GM12878 (cell line): ENCODE measurements around the gene FAM187B. TPM values are rescaled to one million over a fixed set of nuclear protein-coding genes. Genes with fewer than 3 reads are reported as not detected.
A peak's percentile ranks its signal among the peaks of the same experiment; 100 is the strongest.
"Not testable (repeated sequence)": the region's sequence is repeated elsewhere in the genome, so short reads cannot be mapped to it uniquely, and the experiment has no call there.

Source experiments
- ATAC-seq: fragments of 200-7000 bp; cut with Tn5 transposase; 3 replicates; pipeline ENCODE4 v1.9.1; 2020; ENCODE audit warnings: mild to moderate bottlenecking, moderate library complexity
- BruUV-seq: library from RNA; stranded (reverse); fragments of 400-500 nt; replicated peaks from 2 replicates; lab custom pipeline; 2021; lab: Mats Ljungman, UMichigan
- CTCF ChIA-PET: fragments of 300-600 bp; sonication (Branson Sonifier 250); formaldehyde crosslinking; extraction: SDS; loops from one replicate; lab custom pipeline; 2021; ENCODE audit warnings: inconsistent platforms; lab: Yijun Ruan, JAX
- POLR2A ChIA-PET: fragments of 350-600 bp; formaldehyde crosslinking; extraction: SDS; loops from one replicate; lab custom pipeline; 2021; ENCODE audit warnings: inconsistent platforms; lab: Charles Lee
- RAD21 ChIA-PET: fragments of 300-600 bp; sonication (Branson Sonifier 250); formaldehyde crosslinking; loops from one replicate; lab custom pipeline; 2023; ENCODE audit warnings: antibody characterized with exemption; ENCODE audit not compliant: unreplicated experiment; lab: Charles Lee
- SMC1A ChIA-PET: fragments of 300-600 bp; sonication (Branson Sonifier 250); formaldehyde crosslinking; loops from one replicate; lab custom pipeline; 2023; ENCODE audit not compliant: unreplicated experiment, uncharacterized antibody; lab: Charles Lee
- DNase-seq: peaks from one replicate; pipeline ENCODE4 v3.0.0-alpha.2; 2011; ENCODE audit warnings: low read depth, low spot score
- FAIRE-seq: peaks from 3 replicates; lab custom pipeline; 2011; peaks lifted over from hg19 to GRCh38; lab: Jason Lieb, UNC
- H2AFZ ChIP-seq: 2 replicates; pipeline ENCODE4 v1.6.0; 2011; ENCODE audit warnings: low read depth, low read length, control low read depth; ENCODE audit not compliant: control insufficient read depth
- H3K27ac ChIP-seq: 2 replicates; pipeline ENCODE4 v1.5.1; 2011; ENCODE audit warnings: control low read depth; ENCODE audit not compliant: control insufficient read depth, insufficient read depth
- H3K27me3 ChIP-seq, 2 experiments: replicated peaks in 1 of 2; 2 replicates each; pipeline versions ENCODE4 v1.6.0 to v1.6.1; 2011; ENCODE audit warnings: low read length in 1 of 2; ENCODE audit not compliant: control insufficient read depth in 2 of 2, insufficient read depth in 2 of 2
- H3K36me3 ChIP-seq, 2 experiments: 2 replicates each; pipeline ENCODE4 v1.5.1; 2011; ENCODE audit warnings: low read length in 1 of 2; ENCODE audit not compliant: control insufficient read depth in 2 of 2, insufficient read depth in 2 of 2
- H3K4me1 ChIP-seq: 2 replicates; pipeline ENCODE4 v1.6.1; 2011; ENCODE audit warnings: mild to moderate bottlenecking, low read length, moderate library complexity, mixed read lengths; ENCODE audit not compliant: control insufficient read depth, insufficient read depth
- H3K4me2 ChIP-seq: 2 replicates; pipeline ENCODE4 v1.6.0; 2011; ENCODE audit warnings: control low read depth; ENCODE audit not compliant: control insufficient read depth, insufficient read depth
- H3K4me3 ChIP-seq: fragments of 200-600 bp; sonication (generic); 2 replicates; pipeline ENCODE4 v1.5.1; 2016
- H3K79me2 ChIP-seq: 2 replicates; pipeline ENCODE4 v1.6.0; 2011; ENCODE audit warnings: low read length; ENCODE audit not compliant: control insufficient read depth, insufficient read depth
- H3K9ac ChIP-seq: 2 replicates; pipeline ENCODE4 v1.8.0; 2011; ENCODE audit warnings: low read length, control low read depth, mixed read lengths; ENCODE audit not compliant: control insufficient read depth, insufficient read depth
- H3K9me3 ChIP-seq: replicated peaks from 3 replicates; pipeline ENCODE4 v1.5.1; 2011; ENCODE audit warnings: mild to moderate bottlenecking, low read length; ENCODE audit not compliant: control insufficient read depth, insufficient read depth
- H4K20me1 ChIP-seq: 2 replicates; pipeline ENCODE4 v1.6.0; 2011; ENCODE audit not compliant: control insufficient read depth, insufficient read depth
- BRCA1 ChIP-seq: IDR thresholded peaks from 2 replicates; pipeline ENCODE4 v1.6.1; 2011; ENCODE audit warnings: low read depth, low read length, improper control_type of control experiment
- CBX3 ChIP-seq: fragments of 200-600 bp; sonication (generic); IDR thresholded peaks from 2 replicates; pipeline ENCODE4 v1.6.1; 2016; ENCODE audit warnings: low read depth, borderline replicate concordance
- FOS ChIP-seq: IDR thresholded peaks from 3 replicates; pipeline ENCODE4 v1.6.1; 2011; ENCODE audit warnings: borderline replicate concordance; ENCODE audit not compliant: insufficient read length; ENCODE audit errors: extremely low read depth
- GABPA ChIP-seq: IDR thresholded peaks from 2 replicates; pipeline ENCODE4 v1.6.1; 2014; ENCODE audit warnings: antibody characterized with exemption, low read depth, mild to moderate bottlenecking, inconsistent platforms
- MTA2 ChIP-seq: fragments of 450-650 bp; IDR thresholded peaks from 2 replicates; pipeline ENCODE4 v1.6.1; 2016; ENCODE audit warnings: low read depth, mild to moderate bottlenecking, moderate library complexity
- MYC ChIP-seq: IDR thresholded peaks from 2 replicates; pipeline ENCODE4 v1.6.1; 2011; ENCODE audit warnings: mild to moderate bottlenecking, low read length, moderate library complexity, inconsistent platforms; ENCODE audit not compliant: insufficient read depth, insufficient replicate concordance, insufficient read length, severe bottlenecking
- NR2C1 ChIP-seq: fragments of 450-650 bp; IDR thresholded peaks from 2 replicates; pipeline ENCODE4 v1.6.1; 2017; ENCODE audit warnings: antibody characterized with exemption, mild to moderate bottlenecking, moderate library complexity
- RELA ChIP-seq: fragments of 450-650 bp; IDR thresholded peaks from 2 replicates; pipeline ENCODE4 v1.8.0; 2014; ENCODE audit warnings: borderline replicate concordance; ENCODE audit not compliant: partially characterized antibody
- SMAD1 ChIP-seq: fragments of 450-650 bp; IDR thresholded peaks from 2 replicates; pipeline ENCODE4 v1.6.1; 2018; ENCODE audit warnings: mild to moderate bottlenecking, low read depth; ENCODE audit not compliant: partially characterized antibody
- SREBF1 ChIP-seq: IDR thresholded peaks from 2 replicates; pipeline ENCODE4 v1.6.1; 2012; ENCODE audit warnings: mild to moderate bottlenecking, low read length
- STAT1 ChIP-seq: fragments of 450-650 bp; conservative IDR thresholded peaks from 2 replicates; pipeline ENCODE4 v1.6.1; 2014; ENCODE audit warnings: antibody characterized with exemption, mild to moderate bottlenecking
- WGBS: methylation state at CpG from one replicate; pipeline ENCODE4 v1.1.6; 2016; ENCODE audit warnings: low lambda C conversion rate; ENCODE audit not compliant: insufficient replicate concordance, insufficient coverage; ENCODE audit errors: missing lambda C conversion rate; 5-methylcytosine and 5-hydroxymethylcytosine counted together
- in situ Hi-C: fragments of 300-500 bp; cut with MboI; formaldehyde crosslinking; loops from 9 replicates; pipeline ENCODE4 v1.14.3; 2018; ENCODE audit warnings: mixed read lengths
- intact Hi-C: fragments of 100-400 bp; cut with micrococcal nuclease; formaldehyde crosslinking; loops from one replicate; pipeline ENCODE4 v1.14.2; 2022; ENCODE audit not compliant: unreplicated experiment
- polyA plus RNA-seq, 11 experiments: library from polyadenylated mRNA; depleted of rRNA in 4 of 11; unstranded in 6 of 11; stranded (reverse) in 5 of 11; fragments of >200 nt; fragmentation: Nextera tagmentation in 4 of 11; fragmentation: Illumina TruSeq in 1 of 11; extraction: Ambion mirVana in 4 of 11; extraction: Trizol in 1 of 11; gene quantifications; 1 replicate in 1 of 11; 2 replicates in 10 of 11; pipeline versions ENCODE4 v1.2.1 to v1.2.3, GENCODE V29; 2011 to 2016; ENCODE audit warnings: inconsistent platforms in 2 of 11, missing spikeins in 2 of 11, low read depth in 1 of 11
- total RNA-seq, 4 experiments: library from RNA; depleted of rRNA in 3 of 4; stranded (reverse); fragments of >200 nt in 3 of 4; fragmentation: Illumina TruSeq in 1 of 4; extraction: Trizol in 1 of 4; gene quantifications; 2 replicates each; pipeline versions ENCODE4 v1.2.1 to v1.2.3, GENCODE V29; 2013 to 2021
- TF ChIP-seq, protein P1 (sequence below): fragments of 450-650 bp; IDR thresholded peaks from 2 replicates; pipeline ENCODE4 v1.6.1; 2016; ENCODE audit warnings: mild to moderate bottlenecking
- TF ChIP-seq, protein P2 (sequence below): fragments of 450-650 bp; IDR thresholded peaks from 2 replicates; pipeline ENCODE4 v1.6.1; 2017; ENCODE audit warnings: mild to moderate bottlenecking, moderate library complexity

Gene FAM187B
- total and polyA plus RNA-seq, 10 of the 15 experiments (the other 5 are each of a cell fraction or from before 2014, with no cell fraction given), result 0.05 TPM; not detected in 9

- H3K4me1 ChIP-seq, intact Hi-C loops, H3K27ac ChIP-seq, H3K4me2 ChIP-seq, BruUV-seq, FAIRE-seq, RAD21 ChIA-PET, H3K36me3 ChIP-seq, DNase-seq, H3K27me3 ChIP-seq, POLR2A ChIA-PET, in situ Hi-C loops, H3K79me2 ChIP-seq, H2AFZ ChIP-seq, H3K9me3 ChIP-seq, CTCF ChIA-PET, H3K9ac ChIP-seq, H4K20me1 ChIP-seq, H3K4me3 ChIP-seq: not testable (repeated sequence)
- 43% methylated on average over 6 of the region's 6 CpGs for WGBS
- SMC1A ChIA-PET, result interaction anchor here (1.0 to 1.2 kb wide), 2 partner anchors 15 to 49 kb away, joined by 3 to 4 read pairs; no protein-coding TSS in a partner anchor
- ATAC-seq, result peak; percentile 52
Measured at GRCh38 chr19:35196861-35197260, 31.7 kb downstream of the FAM187B start.

DNA sequence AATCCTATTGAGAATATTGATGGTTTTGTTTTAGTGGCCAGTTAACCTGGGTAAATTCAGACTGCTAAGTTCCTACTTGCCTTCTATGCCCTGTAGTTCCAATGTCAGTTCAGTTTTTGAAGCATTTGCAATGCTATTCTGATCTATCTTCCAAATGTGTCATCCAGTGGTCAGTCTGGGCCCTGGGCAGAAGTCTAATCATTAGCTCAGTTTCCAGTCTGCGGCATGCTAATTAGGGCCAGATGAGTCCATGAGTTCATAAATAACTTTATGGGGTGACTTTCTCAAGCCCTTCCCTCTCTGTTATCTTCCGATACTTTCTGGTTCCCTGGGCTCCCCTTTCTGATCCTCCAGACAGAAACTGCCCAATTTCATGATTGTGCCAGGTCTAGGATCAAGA lies 32.7 kb downstream of the FAM187B start:
- FAIRE-seq (no peak), DNase-seq (peak; percentile 30), ATAC-seq (peak; percentile 84)
- Histone ChIP-seq H2AFZ (no peak overlapping the region), H3K4me3 (no peak overlapping the region), H3K79me2 (no peaks in the 10 kb centered on the region), H3K27me3 (no peaks in the 10 kb centered on the region; a peak in 2 of 4 replicates), H3K4me2 (no peak overlapping the region), H3K36me3 (no peaks in the 10 kb centered on the region), H3K4me1 (no peaks in the 10 kb centered on the region), H4K20me1 (no peaks in the 10 kb centered on the region), H3K27ac (no peak overlapping the region), H3K9ac (no peak overlapping the region), H3K9me3 (no peaks in the 10 kb centered on the region; the same call in 2 of the 3 replicates)
- intact Hi-C loops (no loop called here), in situ Hi-C loops (no loop called here)
- ChIA-PET RAD21 (no interaction called here), POLR2A (no interaction called here), CTCF (no interaction called here), SMC1A (interaction anchor here (1.0 to 1.2 kb wide), 2 partner anchors 14 to 48 kb away, joined by 3 to 4 read pairs; no protein-coding TSS in a partner anchor)
- TF ChIP-seq GABPA (no peak), RELA (no peak), CBX3 (no peak), NR2C1 (no peak), STAT1 (no peak), BRCA1 (no peak), SREBF1 (no peak), FOS (no peak), SMAD1 (no peak), MTA2 (no peak), MYC (no peak)
- TF ChIP-seq, protein P1, sequence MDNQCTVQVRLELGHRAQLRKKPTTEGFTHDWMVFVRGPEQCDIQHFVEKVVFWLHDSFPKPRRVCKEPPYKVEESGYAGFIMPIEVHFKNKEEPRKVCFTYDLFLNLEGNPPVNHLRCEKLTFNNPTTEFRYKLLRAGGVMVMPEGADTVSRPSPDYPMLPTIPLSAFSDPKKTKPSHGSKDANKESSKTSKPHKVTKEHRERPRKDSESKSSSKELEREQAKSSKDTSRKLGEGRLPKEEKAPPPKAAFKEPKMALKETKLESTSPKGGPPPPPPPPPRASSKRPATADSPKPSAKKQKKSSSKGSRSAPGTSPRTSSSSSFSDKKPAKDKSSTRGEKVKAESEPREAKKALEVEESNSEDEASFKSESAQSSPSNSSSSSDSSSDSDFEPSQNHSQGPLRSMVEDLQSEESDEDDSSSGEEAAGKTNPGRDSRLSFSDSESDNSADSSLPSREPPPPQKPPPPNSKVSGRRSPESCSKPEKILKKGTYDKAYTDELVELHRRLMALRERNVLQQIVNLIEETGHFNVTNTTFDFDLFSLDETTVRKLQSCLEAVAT, result no peak
- TF ChIP-seq, protein P2, sequence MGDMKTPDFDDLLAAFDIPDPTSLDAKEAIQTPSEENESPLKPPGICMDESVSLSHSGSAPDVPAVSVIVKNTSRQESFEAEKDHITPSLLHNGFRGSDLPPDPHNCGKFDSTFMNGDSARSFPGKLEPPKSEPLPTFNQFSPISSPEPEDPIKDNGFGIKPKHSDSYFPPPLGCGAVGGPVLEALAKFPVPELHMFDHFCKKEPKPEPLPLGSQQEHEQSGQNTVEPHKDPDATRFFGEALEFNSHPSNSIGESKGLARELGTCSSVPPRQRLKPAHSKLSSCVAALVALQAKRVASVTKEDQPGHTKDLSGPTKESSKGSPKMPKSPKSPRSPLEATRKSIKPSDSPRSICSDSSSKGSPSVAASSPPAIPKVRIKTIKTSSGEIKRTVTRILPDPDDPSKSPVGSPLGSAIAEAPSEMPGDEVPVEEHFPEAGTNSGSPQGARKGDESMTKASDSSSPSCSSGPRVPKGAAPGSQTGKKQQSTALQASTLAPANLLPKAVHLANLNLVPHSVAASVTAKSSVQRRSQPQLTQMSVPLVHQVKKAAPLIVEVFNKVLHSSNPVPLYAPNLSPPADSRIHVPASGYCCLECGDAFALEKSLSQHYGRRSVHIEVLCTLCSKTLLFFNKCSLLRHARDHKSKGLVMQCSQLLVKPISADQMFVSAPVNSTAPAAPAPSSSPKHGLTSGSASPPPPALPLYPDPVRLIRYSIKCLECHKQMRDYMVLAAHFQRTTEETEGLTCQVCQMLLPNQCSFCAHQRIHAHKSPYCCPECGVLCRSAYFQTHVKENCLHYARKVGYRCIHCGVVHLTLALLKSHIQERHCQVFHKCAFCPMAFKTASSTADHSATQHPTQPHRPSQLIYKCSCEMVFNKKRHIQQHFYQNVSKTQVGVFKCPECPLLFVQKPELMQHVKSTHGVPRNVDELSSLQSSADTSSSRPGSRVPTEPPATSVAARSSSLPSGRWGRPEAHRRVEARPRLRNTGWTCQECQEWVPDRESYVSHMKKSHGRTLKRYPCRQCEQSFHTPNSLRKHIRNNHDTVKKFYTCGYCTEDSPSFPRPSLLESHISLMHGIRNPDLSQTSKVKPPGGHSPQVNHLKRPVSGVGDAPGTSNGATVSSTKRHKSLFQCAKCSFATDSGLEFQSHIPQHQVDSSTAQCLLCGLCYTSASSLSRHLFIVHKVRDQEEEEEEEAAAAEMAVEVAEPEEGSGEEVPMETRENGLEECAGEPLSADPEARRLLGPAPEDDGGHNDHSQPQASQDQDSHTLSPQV, result no peak
- 92% methylated on average over 2 of the region's 2 CpGs for WGBS
- no TSS peak for BruUV-seq
